ENCODE results near the gene MS4A1.
"Not testable (repeated sequence)": the region's sequence is repeated elsewhere in the genome, so short reads cannot be mapped to it uniquely, and the experiment has no call there.

The MS4A1 gene

GRCh38 chr11:60502221-60502775 lies 46.7 kb downstream of the MS4A1 start:
- DNase-seq (ENCODE audit: low spot score), result no peak

- no peak for DNase-seq (ENCODE audit: low spot score)
Measured at GRCh38 chr11:60504219-60504905, 48.7 kb downstream of the MS4A1 start.

GRCh38 chr11:60509609-60510008 lies 54.0 kb downstream of the MS4A1 start:
- DNase-seq (ENCODE audit: low spot score), result not testable (repeated sequence)

GRCh38 chr11:60510209-60510608 lies 54.6 kb downstream of the MS4A1 start:
- not testable (repeated sequence) for DNase-seq (ENCODE audit: low spot score)

- DNase-seq (ENCODE audit: low spot score), result no peak
Measured at GRCh38 chr11:60511393-60511792, 55.7 kb downstream of the MS4A1 start.

- DNase-seq (ENCODE audit: low spot score), result no peak
Measured at GRCh38 chr11:60512651-60513225, 57.1 kb downstream of the MS4A1 start.

GRCh38 chr11:60513496-60514460 lies 58.1 kb downstream of the MS4A1 start:
- no peak for DNase-seq (ENCODE audit: low spot score)

GRCh38 chr11:60515144-60515855 lies 59.7 kb downstream of the MS4A1 start, which contains the start of gene MS4A13:
Gene MS4A13, plus strand, starts transcription at chr11:60515392. Its CDS starts 2,692 bp downstream, at chr11:60518084.
- DNase-seq (ENCODE audit: low spot score), result no peak
